CD4-positive, alpha-beta memory T cell (primary cell): ENCODE data around the gene SCO2. TPM values are rescaled to one million over a fixed set of nuclear protein-coding genes. Genes with fewer than 3 reads are reported as not detected.
A peak's percentile ranks its signal among the peaks of the same experiment; 100 is the strongest.

ENCODE experiments used
- CTCF ChIA-PET: fragments of 350-600 bp; sonication (Branson Sonifier 250); formaldehyde crosslinking; loops from one replicate; lab custom pipeline; 2021; ENCODE audit warnings: inconsistent platforms; ENCODE audit not compliant: partially characterized antibody; lab: Charles Lee
- POLR2A ChIA-PET: fragments of 350-600 bp; sonication (Branson Sonifier 250); formaldehyde crosslinking; loops from one replicate; lab custom pipeline; 2021; ENCODE audit not compliant: partially characterized antibody; lab: Charles Lee
- DNase-seq, 5 donors: peaks; one replicate each; pipeline versions ENCODE4 v3.0.0 to v3.0.0-alpha.2; 2020 to 2022; ENCODE audit warnings: mixed read lengths in 1 of 5
- H3K27ac ChIP-seq: one replicate; pipeline ENCODE4 v1.7.0; 2013; ENCODE audit warnings: low read depth, low read length
- H3K27me3 ChIP-seq: 2 replicates; pipeline ENCODE4 v1.7.0; 2013; ENCODE audit warnings: mild to moderate bottlenecking, low read length, moderate library complexity; ENCODE audit not compliant: insufficient read depth
- H3K36me3 ChIP-seq: 2 replicates; pipeline ENCODE4 v1.7.0; 2013; ENCODE audit warnings: mild to moderate bottlenecking, low read length, moderate library complexity; ENCODE audit not compliant: insufficient read depth
- H3K4me1 ChIP-seq: 2 replicates; pipeline ENCODE4 v1.7.0; 2013; ENCODE audit warnings: mild to moderate bottlenecking, low read length, moderate library complexity; ENCODE audit not compliant: insufficient read depth
- H3K4me3 ChIP-seq, 2 donors: one replicate each; pipeline ENCODE4 v1.7.0; 2013; ENCODE audit warnings: low read length in 2 of 2, mild to moderate bottlenecking in 1 of 2
- H3K9me3 ChIP-seq, 2 donors: one replicate each; pipeline ENCODE4 v1.7.0; 2013; ENCODE audit warnings: low read length in 2 of 2, control low read depth in 1 of 2; ENCODE audit not compliant: control insufficient read depth in 1 of 2
- H3K27ac Mint-ChIP-seq, 7 donors: one replicate each; pipeline ENCODE4 v1.8.0; 2020 to 2021; ENCODE audit warnings: mixed read lengths in 7 of 7, mild to moderate bottlenecking in 6 of 7, inconsistent platforms in 3 of 7, moderate library complexity in 3 of 7
- H3K27me3 Mint-ChIP-seq, 2 donors: one replicate each; pipeline ENCODE4 v1.8.0; 2020 to 2021; ENCODE audit warnings: mixed read lengths in 2 of 2
- H3K36me3 Mint-ChIP-seq, 2 donors: one replicate each; pipeline ENCODE4 v1.8.0; 2020 to 2021; ENCODE audit warnings: mixed read lengths in 2 of 2, inconsistent platforms in 1 of 2, mild to moderate bottlenecking in 1 of 2
- H3K4me1 Mint-ChIP-seq, 4 donors: one replicate each; pipeline ENCODE4 v1.8.0; 2020 to 2021; ENCODE audit warnings: mixed read lengths in 4 of 4, mild to moderate bottlenecking in 1 of 4
- H3K4me3 Mint-ChIP-seq, 8 donors: one replicate each; pipeline ENCODE4 v1.8.0; 2020 to 2021; ENCODE audit warnings: mixed read lengths in 8 of 8, mild to moderate bottlenecking in 7 of 8, moderate library complexity in 6 of 8, inconsistent platforms in 3 of 8
- H3K9me3 Mint-ChIP-seq, 8 donors: one replicate each; pipeline ENCODE4 v1.8.0; 2020 to 2021; ENCODE audit warnings: mixed read lengths in 8 of 8, mild to moderate bottlenecking in 5 of 8, inconsistent platforms in 3 of 8, moderate library complexity in 1 of 8
- intact Hi-C: fragments of 100-400 bp; cut with micrococcal nuclease; formaldehyde crosslinking; loops from one replicate; pipeline ENCODE4 v1.15.1; 2023
- polyA plus RNA-seq, 2 donors: library from polyadenylated mRNA; unstranded; fragments of 300-500 nt; fragmentation: Illumina TruSeq; gene quantifications; one replicate each; pipeline ENCODE4 v1.2.3, GENCODE V29; 2021
- total RNA-seq, 2 experiments: library from RNA; stranded (reverse); gene quantifications; one replicate each; pipeline ENCODE4 v1.2.3, GENCODE V29; 2021

SCO2 gene
- total and polyA plus RNA-seq, 4 experiments from 2014 or later, result 3.6 to 8.1 TPM; not detected in 2

DNA sequence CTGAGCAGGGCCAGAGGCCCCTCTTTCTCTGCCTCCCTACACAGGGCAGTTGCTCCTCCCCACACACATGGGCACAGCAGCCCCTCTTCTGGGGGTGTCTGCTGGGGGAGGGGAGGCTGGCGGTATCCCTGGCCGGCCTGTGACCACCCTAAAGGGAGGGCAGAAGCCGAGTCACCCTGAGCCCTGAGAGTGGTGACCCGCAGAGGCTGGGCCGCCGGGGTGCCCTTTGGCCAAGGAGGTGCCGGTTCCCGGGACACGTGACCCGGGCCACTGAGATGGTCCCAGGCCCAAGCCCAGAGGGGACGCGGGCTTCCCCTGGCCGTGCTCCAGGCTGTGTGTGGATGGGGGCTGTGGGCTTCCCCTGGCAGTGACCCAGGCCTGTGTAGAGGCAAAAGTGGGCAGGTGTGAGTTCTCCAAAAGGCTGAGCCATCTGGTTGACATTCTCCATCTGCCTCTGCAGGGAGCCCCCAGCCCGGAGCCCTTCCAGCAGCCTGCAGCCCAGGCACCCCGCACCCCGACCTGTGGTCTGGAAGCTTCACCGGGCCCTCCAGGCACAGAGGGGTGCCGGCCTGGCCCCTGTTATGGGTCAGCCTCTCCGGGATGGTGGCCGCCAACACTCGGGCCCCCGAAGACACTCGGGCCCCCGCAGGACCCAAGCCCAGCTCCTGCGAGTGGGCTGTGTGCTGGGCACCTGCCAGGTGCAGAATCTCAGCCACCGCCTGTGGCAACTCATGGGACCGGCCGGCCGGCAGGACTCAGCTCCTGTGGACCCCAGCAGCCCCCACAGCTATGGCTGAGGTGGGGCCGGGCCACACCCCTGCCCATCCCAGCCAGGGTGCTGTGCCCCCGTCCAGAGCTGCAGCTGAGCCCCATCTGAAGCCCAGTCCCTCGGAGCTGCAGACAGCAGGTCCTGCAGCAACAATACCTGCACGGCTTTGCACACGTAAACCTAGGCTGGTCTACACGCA, 43.0 kb downstream of the SCO2 start:
- H3K9me3 Mint-ChIP-seq, result no peaks in the 10 kb centered on the region
- H3K36me3 Mint-ChIP-seq, result no peaks in the 10 kb centered on the region
- peaks cover 11% of the 10 kb centered on the region for H3K4me1 ChIP-seq
- peak overlapping the region; percentile 35 to 75 (median 70) for H3K4me3 Mint-ChIP-seq
- no peak overlapping the region for H3K27ac Mint-ChIP-seq
- H3K9me3 ChIP-seq, result no peaks in the 10 kb centered on the region
- no peak overlapping the region for H3K27ac ChIP-seq
- H3K27me3 ChIP-seq, result no peaks in the 10 kb centered on the region
- no peaks in the 10 kb centered on the region for H3K36me3 ChIP-seq
- no peaks in the 10 kb centered on the region for H3K27me3 Mint-ChIP-seq
- H3K4me3 ChIP-seq, result peak overlapping the region in 1 of 2 donors; percentile 35
- peaks cover 2 to 16% (median 9%) of the 10 kb centered on the region in 4 donors for H3K4me1 Mint-ChIP-seq
- DNase-seq, result no peak
- ChIA-PET POLR2A (interaction anchor here (1.0 to 4.1 kb wide), 5 partner anchors 13 to 43 kb away, joined by 3 to 39 read pairs (median 4); partner anchors contain the start of genes LMF2 and SCO2), CTCF (interaction anchor here (1.1 kb wide), 1 partner anchor 17 kb away, joined by 5 read pairs; no protein-coding TSS in a partner anchor)
- intact Hi-C loops, result no loop called here

GRCh38 chr22:50481440-50482106, 43.8 kb downstream of the SCO2 start, which contains the start of gene ADM2:
ADM2 (plus strand) TSS chr22:50481543; CDS start chr22:50481848, 305 bp downstream.
- Histone ChIP-seq H3K36me3 (no peaks in the 10 kb centered on the region), H3K27me3 (no peaks in the 10 kb centered on the region), H3K4me3 (peak within 1 kb of the TSS in 1 of 2 donors; percentile 35), H3K27ac (peak within 1 kb of the TSS; percentile 9), H3K4me1 (peaks cover 11% of the 10 kb centered on the region), H3K9me3 (no peaks in the 10 kb centered on the region)
- H3K9me3 Mint-ChIP-seq, result no peaks in the 10 kb centered on the region
- H3K4me1 Mint-ChIP-seq, result peaks cover 2 to 24% (median 12%) of the 10 kb centered on the region in 4 donors
- intact Hi-C loops, result loop anchor here (1.0 kb wide), 1 partner anchor 11 kb away; no protein-coding TSS in a partner anchor
- DNase-seq, result peak; percentile 57 to 72 (median 61)
- POLR2A ChIA-PET, result interaction anchor here (1.0 to 4.1 kb wide), 4 partner anchors 12 to 44 kb away, joined by 3 to 39 read pairs (median 4); partner anchors contain the start of genes LMF2 and SCO2
- H3K27ac Mint-ChIP-seq, result peak within 1 kb of the TSS in 4 of 7 donors; percentile 53 to 82 (median 75)
- H3K36me3 Mint-ChIP-seq, result no peaks in the 10 kb centered on the region
- H3K27me3 Mint-ChIP-seq, result no peaks in the 10 kb centered on the region
- peak within 1 kb of the TSS; percentile 68 to 80 (median 74) for H3K4me3 Mint-ChIP-seq
- CTCF ChIA-PET, result no interaction called here

DNA sequence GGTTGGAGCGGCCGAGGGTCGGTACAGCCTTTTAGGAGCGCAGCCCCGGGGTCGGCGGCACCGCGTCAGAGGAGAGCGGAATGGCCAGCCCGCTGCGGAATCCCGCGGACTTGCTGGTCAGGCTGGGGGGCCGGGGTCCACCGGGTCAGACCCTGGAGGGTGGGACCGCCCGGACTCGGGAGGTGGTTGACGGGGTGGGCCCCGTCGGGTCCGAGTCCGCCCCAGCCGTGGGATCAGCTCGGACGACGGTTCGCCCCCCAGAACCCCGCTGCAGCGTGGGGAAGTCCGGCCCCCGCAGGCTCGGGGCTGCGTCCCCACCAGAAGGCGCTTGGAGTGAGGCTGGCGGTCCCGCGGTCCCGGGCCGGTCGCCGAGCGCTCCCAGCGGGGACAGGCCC, 44.4 kb downstream of the SCO2 start:
- ChIA-PET CTCF (interaction anchor here (0.9 kb wide), 1 partner anchor 139 kb away, joined by 3 read pairs; no protein-coding TSS in a partner anchor), POLR2A (interaction anchor here (1.0 to 4.1 kb wide), 5 partner anchors 11 to 45 kb away, joined by 3 to 39 read pairs (median 3); partner anchors contain the start of genes LMF2, NCAPH2 and SCO2)
- H3K4me3 ChIP-seq, result peak overlapping the region in 1 of 2 donors; percentile 35

GRCh38 chr22:50479721-50480120, 45.7 kb downstream of the SCO2 start:
- H3K27ac Mint-ChIP-seq, result peak overlapping the region in 4 of 7 donors; percentile 18 to 69 (median 40)
- H3K4me3 ChIP-seq, result no peak overlapping the region
- intact Hi-C loops, result loop anchor here (10.0 kb wide), 1 partner anchor 225 kb away; the partner anchor contains the start of gene HDAC10
- no peak for DNase-seq
- H3K27me3 ChIP-seq, result no peaks in the 10 kb centered on the region
- no peaks in the 10 kb centered on the region for H3K9me3 Mint-ChIP-seq
- peaks cover 17% of the 10 kb centered on the region for H3K4me1 ChIP-seq
- H3K27ac ChIP-seq, result no peak overlapping the region
- CTCF ChIA-PET, result interaction anchor here (0.7 to 1.7 kb wide), 3 partner anchors 9 to 46 kb away, joined by 3 to 6 read pairs (median 3); partner anchors contain the start of gene SCO2
- no peaks in the 10 kb centered on the region for H3K27me3 Mint-ChIP-seq
- peak overlapping the region in 7 of 8 donors; percentile 66 to 80 (median 72) for H3K4me3 Mint-ChIP-seq
- no peaks in the 10 kb centered on the region for H3K36me3 ChIP-seq
- H3K4me1 Mint-ChIP-seq, result peaks cover 2 to 23% (median 14%) of the 10 kb centered on the region in 4 donors
- no peaks in the 10 kb centered on the region for H3K36me3 Mint-ChIP-seq
- POLR2A ChIA-PET, result interaction anchor here (1.0 to 2.6 kb wide), 3 partner anchors 10 to 46 kb away, joined by 3 to 12 read pairs (median 7); partner anchors contain the start of gene SCO2
- H3K9me3 ChIP-seq, result no peaks in the 10 kb centered on the region

More for the DNA sequence above, 44.4 kb downstream of the SCO2 start:
- H3K27ac Mint-ChIP-seq, result no peak overlapping the region
- no peaks in the 10 kb centered on the region for H3K27me3 Mint-ChIP-seq
- H3K4me3 Mint-ChIP-seq, result peak overlapping the region in 7 of 8 donors; percentile 20 to 78 (median 60)
- Histone ChIP-seq H3K27me3 (no peaks in the 10 kb centered on the region), H3K9me3 (no peaks in the 10 kb centered on the region), H3K4me1 (peaks cover 11% of the 10 kb centered on the region), H3K36me3 (no peaks in the 10 kb centered on the region), H3K27ac (no peak overlapping the region)
- no peaks in the 10 kb centered on the region for H3K9me3 Mint-ChIP-seq
- peaks cover 2 to 20% (median 12%) of the 10 kb centered on the region in 4 donors for H3K4me1 Mint-ChIP-seq
- intact Hi-C loops, result loop anchor here (1.0 kb wide), 1 partner anchor 11 kb away; no protein-coding TSS in a partner anchor
- no peaks in the 10 kb centered on the region for H3K36me3 Mint-ChIP-seq
- no peak for DNase-seq

GRCh38 chr22:50477923-50478322, 47.5 kb downstream of the SCO2 start:
- Histone ChIP-seq H3K27me3 (no peaks in the 10 kb centered on the region), H3K4me1 (peaks cover 27% of the 10 kb centered on the region), H3K27ac (no peak overlapping the region), H3K9me3 (no peaks in the 10 kb centered on the region), H3K36me3 (no peaks in the 10 kb centered on the region), H3K4me3 (no peak overlapping the region)
- Mint-ChIP-seq H3K4me3 (peak overlapping the region in 3 of 8 donors; percentile 25 to 70 (median 48)), H3K4me1 (peaks cover 13 to 37% (median 25%) of the 10 kb centered on the region in 4 donors), H3K27ac (peak overlapping the region in 1 of 7 donors; percentile 72), H3K36me3 (peaks cover 5 to 11% of the 10 kb centered on the region in 2 donors), H3K27me3 (no peaks in the 10 kb centered on the region), H3K9me3 (no peaks in the 10 kb centered on the region)
- ChIA-PET CTCF (interaction anchor here (0.9 to 1.2 kb wide), 2 partner anchors 9 to 22 kb away, joined by 3 read pairs; no protein-coding TSS in a partner anchor), POLR2A (interaction anchor here (0.6 to 2.6 kb wide), 3 partner anchors 8 to 87 kb away, joined by 3 to 12 read pairs (median 3); partner anchors contain the start of gene SCO2)
- intact Hi-C loops, result loop anchor here (10.0 kb wide), 1 partner anchor 223 kb away; the partner anchor contains the start of gene HDAC10
- DNase-seq, result no peak

DNA sequence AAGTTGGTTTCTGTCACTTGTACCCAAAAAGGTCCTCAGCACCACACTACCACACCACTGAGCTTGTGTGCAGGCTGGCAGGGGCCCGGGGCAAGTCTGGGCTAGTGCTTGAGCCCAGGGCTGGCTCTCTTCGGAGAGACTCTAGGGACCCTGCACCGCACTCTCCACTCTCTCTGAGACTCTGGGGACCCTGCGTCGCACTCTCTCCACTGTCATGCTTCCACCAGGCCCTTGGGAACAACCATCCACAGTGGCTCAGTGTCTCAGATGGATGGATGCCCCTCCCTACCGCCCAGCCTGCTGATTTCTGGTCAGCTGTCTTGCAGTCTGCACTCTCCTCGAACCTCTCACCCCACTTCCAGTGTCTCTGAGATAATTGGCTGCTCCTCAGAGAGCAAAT, 48.5 kb downstream of the SCO2 start:
- POLR2A ChIA-PET, result interaction anchor here (1.1 to 2.5 kb wide), 2 partner anchors 49 to 144 kb away, joined by 3 to 7 read pairs; partner anchors contain the start of gene SCO2
- CTCF ChIA-PET, result interaction anchor here (0.9 kb wide), 1 partner anchor 23 kb away, joined by 3 read pairs; no protein-coding TSS in a partner anchor

More for the DNA sequence above, 48.5 kb downstream of the SCO2 start:
- intact Hi-C loops, result loop anchor here (10.0 kb wide), 1 partner anchor 222 kb away; the partner anchor contains the start of gene HDAC10
- no peak overlapping the region for H3K4me3 ChIP-seq
- H3K27ac ChIP-seq, result no peak overlapping the region
- H3K27me3 ChIP-seq, result no peaks in the 10 kb centered on the region
- Mint-ChIP-seq H3K27me3 (no peaks in the 10 kb centered on the region), H3K9me3 (no peaks in the 10 kb centered on the region), H3K4me3 (peak overlapping the region; percentile 13 to 74 (median 63)), H3K4me1 (peaks cover 20 to 47% (median 33%) of the 10 kb centered on the region in 4 donors), H3K27ac (peak overlapping the region in 4 of 7 donors; percentile 8 to 82 (median 64)), H3K36me3 (peaks cover 6 to 11% of the 10 kb centered on the region in 2 donors)
- peaks cover 33% of the 10 kb centered on the region for H3K4me1 ChIP-seq
- peaks cover 4% of the 10 kb centered on the region for H3K36me3 ChIP-seq
- no peaks in the 10 kb centered on the region for H3K9me3 ChIP-seq
- no peak for DNase-seq
